LNCaP clone FGC (cell line): ENCODE measurements around the gene ARMH1.

ENCODE experiments used
- DNase-seq: peaks from one replicate; pipeline ENCODE4 v3.0.0-alpha.2; 2011; ENCODE audit warnings: low read depth
- H3K4me3 ChIP-seq: 2 replicates; pipeline ENCODE4 v1.5.1; 2011; ENCODE audit warnings: mild to moderate bottlenecking, low read depth, low read length, control low read depth
- TF ChIP-seq, protein P1 (sequence below): IDR thresholded peaks from 2 replicates; pipeline ENCODE4 v1.5.1; 2012; ENCODE audit warnings: mild to moderate bottlenecking; ENCODE audit not compliant: control insufficient read depth, insufficient read depth; ENCODE audit errors: extremely low read depth

Gene ARMH1

DNA sequence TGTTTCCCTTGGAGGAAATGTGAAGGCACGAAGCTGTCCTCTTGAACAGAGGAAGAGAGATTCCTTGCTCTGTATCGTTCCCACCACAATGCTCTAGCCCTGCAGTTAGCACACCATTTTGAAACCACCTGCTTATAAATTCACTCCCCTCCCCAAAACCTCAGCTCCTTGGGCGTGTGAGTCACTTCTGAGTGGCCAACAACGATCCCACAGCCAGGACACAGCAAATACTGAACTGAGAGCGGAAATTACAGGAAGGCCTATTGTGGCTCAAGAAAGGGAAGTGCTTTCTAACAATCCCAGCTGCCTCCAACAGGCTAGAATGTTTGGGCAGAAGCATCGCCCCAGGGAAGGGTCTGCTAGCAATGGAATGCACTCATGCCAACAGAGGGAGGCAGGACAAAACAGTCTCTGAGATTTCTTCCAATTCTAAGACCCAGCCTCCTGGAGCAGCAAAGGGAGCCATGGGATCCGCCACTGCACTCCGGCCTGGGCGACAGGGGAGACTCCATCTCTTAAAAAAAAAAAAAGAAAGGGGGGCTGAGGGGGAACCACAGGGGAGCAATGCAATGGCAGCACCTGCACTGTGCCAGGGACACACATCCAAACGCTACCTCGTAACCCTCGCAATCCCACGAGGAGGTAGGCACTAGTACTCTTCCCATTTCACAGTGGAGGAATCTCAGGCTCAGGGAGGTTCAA is 2.1 kb upstream of the ARMH1 start:
- H3K4me3 ChIP-seq, result no peak overlapping the region
- TF ChIP-seq, protein P1, sequence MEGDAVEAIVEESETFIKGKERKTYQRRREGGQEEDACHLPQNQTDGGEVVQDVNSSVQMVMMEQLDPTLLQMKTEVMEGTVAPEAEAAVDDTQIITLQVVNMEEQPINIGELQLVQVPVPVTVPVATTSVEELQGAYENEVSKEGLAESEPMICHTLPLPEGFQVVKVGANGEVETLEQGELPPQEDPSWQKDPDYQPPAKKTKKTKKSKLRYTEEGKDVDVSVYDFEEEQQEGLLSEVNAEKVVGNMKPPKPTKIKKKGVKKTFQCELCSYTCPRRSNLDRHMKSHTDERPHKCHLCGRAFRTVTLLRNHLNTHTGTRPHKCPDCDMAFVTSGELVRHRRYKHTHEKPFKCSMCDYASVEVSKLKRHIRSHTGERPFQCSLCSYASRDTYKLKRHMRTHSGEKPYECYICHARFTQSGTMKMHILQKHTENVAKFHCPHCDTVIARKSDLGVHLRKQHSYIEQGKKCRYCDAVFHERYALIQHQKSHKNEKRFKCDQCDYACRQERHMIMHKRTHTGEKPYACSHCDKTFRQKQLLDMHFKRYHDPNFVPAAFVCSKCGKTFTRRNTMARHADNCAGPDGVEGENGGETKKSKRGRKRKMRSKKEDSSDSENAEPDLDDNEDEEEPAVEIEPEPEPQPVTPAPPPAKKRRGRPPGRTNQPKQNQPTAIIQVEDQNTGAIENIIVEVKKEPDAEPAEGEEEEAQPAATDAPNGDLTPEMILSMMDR, result no peak
- no peak for DNase-seq

DNA sequence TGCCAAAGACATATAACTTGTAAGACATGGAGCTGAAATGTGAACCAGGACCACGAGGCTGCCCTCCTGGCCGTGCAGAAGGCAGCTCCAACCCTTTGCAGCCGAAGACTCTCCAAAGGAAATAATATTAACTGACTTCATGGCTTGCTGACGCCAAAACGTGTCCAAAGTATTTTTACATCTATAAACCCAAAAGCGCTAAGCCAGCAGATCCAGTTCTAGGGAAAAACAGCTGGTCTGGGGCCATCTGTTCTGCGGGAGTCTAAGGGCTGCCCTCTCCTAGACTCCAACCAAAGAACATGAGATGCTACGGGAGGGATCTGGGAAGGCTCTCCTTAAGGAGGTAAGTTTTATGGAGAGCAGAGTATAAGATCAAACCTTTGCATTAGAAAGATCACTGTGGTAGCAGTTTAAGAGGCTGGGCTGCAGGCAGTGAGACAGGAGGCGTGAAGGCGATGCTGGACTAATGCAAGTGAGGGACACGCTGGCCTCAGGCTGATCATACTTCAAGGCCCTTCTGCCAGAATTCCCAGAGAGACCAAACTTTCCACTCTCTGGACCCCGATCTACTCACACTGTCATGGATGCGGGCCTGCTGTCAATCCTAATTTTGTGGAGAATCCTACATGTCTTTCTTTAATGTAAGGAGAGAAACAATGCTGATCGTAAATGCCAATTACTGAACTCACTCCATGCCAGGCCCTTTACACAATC is 1.4 kb upstream of the ARMH1 start:
- no peak for DNase-seq
- TF ChIP-seq, protein P1, result no peak
- H3K4me3 ChIP-seq, result peak overlapping the region; percentile 75

DNA sequence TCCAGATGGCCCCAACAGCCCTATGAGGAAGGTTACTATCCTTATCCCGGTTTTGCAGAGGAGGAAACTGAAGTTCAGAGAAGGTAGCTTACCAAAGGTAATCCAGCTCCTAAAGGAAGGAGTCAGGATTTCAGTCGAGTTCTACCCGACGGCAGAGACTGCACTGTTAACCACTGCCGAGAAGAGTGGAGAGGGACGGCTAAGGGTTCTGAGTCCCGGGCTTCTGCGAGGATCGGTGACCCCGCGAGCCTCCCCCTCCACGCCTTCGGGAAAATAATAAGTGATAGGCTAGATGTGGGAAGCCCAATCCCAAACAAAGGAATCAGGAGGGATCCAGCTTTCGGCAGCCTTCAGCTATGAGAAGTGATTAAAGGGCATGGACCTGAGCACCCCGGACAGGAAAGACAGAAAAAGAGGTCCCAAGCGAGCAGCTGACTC is 820 bp upstream of the ARMH1 start:
- TF ChIP-seq, protein P1, result no peak
- no peak for DNase-seq

DNA sequence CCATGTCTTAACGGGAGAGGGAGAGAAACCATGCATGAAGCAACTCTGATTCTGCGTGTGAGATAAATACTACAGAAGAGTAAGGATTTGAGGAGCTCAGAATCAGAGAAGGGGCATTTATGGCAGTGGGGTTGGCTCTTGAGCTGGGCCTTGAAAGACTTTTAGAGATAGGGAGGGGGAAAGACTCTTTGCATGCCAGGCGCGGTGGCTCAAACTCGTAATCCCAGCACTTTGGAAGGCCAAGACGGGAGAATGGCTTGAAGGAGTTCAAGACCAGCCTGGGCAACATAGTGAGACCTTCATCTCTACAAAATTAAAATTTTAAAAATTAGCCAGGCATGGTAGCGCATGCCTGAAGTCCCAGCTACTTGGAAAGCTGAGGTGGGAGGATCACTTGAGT is 672 bp downstream of the ARMH1 start:
- DNase-seq, result no peak
- H3K4me3 ChIP-seq, result peak overlapping the region; percentile 75
- TF ChIP-seq, protein P1, result no peak

More for the DNA sequence above, 820 bp upstream of the ARMH1 start:
- H3K4me3 ChIP-seq, result peak overlapping the region; percentile 75

DNA sequence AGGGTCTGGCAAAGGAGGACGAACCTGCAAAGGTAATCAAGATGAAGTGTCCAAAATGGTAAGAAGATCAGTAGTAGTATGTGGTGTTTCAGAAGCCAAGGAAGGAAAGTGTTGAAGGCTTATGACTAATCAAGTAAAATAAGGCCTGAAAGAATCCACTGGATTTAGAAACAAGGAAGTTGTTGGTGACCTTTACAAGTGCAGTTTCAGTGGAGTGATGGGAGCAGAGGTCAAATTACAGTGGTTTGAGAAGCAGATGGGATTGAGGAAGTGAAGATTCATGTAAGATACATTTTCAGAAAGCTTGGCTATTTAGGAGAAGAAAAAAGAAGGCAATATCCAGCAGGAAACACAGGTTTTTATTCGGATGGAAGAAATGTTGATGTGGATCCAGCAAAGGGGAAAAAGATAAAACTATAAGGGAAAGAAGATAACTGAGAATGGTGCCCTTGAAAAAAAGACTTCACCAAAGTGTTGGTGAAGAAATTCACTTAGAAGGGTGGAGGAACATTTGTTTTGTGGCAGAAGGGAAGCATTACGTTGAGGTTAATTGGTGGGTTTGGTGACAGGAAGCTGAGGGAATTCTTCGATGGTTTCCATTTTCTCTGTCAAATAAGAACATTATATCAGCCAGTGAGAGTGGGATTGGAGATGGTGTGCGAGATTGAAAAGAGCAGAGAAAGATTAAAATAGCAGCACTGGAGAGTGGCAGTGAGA is 2.1 kb downstream of the ARMH1 start:
- TF ChIP-seq, protein P1, result no peak
- H3K4me3 ChIP-seq, result no peak overlapping the region
- DNase-seq, result no peak

DNA sequence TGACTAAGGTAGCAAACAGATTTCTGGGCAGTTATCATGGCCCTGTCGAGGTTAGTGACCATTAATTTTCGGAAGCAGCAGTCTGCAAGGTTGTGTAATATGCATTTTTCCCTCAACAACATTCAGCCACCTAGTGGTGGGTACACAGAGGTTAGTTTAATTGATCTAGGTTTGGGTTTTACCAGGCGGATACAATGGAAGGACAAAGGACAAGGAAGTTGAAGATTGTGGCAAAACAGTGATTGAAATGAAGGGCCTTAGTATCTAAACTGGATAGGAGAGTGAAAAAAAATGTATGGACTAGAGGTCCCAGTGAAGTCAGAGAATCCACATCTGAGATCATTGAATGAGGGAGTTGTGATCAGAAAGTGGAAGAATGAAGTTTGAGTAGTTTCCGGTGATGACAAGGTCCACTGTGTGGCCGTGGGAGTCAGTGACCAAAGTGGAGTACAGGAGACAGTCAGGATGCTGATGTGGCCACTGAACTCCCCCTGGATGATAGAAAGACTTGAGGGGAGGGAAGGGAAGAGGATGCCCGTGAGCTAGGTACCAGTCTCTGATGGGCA is 2.8 kb downstream of the ARMH1 start:
- TF ChIP-seq, protein P1, result peak; percentile 47
- H3K4me3 ChIP-seq, result no peak overlapping the region
- DNase-seq, result no peak
